Rectal smooth muscle tissue (tissue), 1 donor: ENCODE data around the gene POLR3E.

ENCODE experiments used
- H3K27ac ChIP-seq: one replicate; pipeline ENCODE4 v1.7.0; 2013; ENCODE audit warnings: low read depth, low read length, inconsistent platforms
- H3K27me3 ChIP-seq: one replicate; pipeline ENCODE4 v1.7.0; 2013; ENCODE audit warnings: low read length; ENCODE audit not compliant: control insufficient read depth, insufficient read depth
- H3K36me3 ChIP-seq: one replicate; pipeline ENCODE4 v1.7.0; 2013; ENCODE audit warnings: low read length; ENCODE audit not compliant: control insufficient read depth, insufficient read depth
- H3K4me1 ChIP-seq: one replicate; pipeline ENCODE4 v1.7.0; 2013; ENCODE audit warnings: low read length; ENCODE audit not compliant: control insufficient read depth, insufficient read depth
- H3K4me3 ChIP-seq: one replicate; pipeline ENCODE4 v1.7.0; 2013; ENCODE audit warnings: low read length
- H3K9ac ChIP-seq: one replicate; pipeline ENCODE4 v1.7.0; 2013; ENCODE audit warnings: low read length

Gene POLR3E

DNA sequence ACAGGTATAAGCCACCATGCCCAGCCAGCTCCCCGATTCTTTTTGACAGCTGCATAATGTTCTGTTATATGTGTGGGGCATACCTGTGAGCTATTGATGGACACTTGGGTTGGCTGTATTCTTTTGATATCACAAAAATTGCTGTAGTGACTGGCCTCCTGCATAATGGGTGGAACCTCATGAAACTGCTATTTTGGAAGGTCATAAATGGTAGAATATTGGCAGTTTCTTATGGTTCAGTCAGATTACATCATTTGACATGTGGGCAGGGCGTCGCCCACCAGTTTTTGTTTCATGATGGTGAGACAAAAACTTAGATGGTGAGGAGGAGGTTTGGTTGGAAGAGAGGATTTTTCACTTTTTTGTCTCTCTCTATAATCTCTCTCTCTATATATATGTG is 26.7 kb upstream of the POLR3E start:
- Histone ChIP-seq H3K27ac (no peak overlapping the region), H3K27me3 (no peaks in the 10 kb centered on the region), H3K4me1 (no peaks in the 10 kb centered on the region), H3K36me3 (peaks cover 19% of the 10 kb centered on the region), H3K4me3 (no peak overlapping the region), H3K9ac (no peak overlapping the region)

DNA sequence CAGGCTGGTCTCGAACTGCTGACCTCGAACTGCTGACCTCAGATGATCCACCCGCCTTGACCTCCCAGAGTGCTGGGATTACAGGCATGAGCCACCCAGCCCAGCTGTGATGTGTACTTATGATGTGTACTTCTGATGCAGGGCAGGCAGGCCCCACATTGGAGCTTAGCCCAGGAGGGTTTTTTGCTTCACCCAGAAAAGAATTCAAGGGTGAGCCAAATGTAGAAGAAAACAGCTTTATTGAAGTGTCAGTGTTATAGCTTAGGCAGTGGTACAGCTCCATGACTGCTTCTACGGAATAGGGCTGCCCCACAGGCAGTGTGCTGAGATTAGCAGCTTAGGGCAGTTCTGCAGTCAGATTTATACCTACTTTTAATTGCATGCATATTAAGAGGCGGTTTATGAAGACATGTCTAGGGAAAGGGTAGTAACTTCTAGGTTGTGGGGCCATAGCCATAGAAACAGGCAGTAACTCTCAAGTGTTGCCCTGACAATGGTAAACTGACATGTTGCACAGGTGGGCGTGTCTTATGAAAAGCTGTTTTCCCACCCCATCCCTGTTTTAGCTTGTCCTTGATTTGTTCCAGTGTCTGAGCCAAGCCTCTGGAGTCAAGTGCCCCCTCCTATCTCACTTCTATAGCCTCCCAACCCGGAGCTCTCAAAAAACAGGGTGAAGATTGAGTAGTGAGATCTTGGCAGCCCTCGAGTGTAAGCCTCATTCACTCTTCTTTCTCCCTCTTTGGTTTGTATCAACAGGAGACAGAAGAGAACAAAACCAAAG is 24.1 kb upstream of the POLR3E start:
- Histone ChIP-seq H3K36me3 (peaks cover 5% of the 10 kb centered on the region), H3K4me1 (no peaks in the 10 kb centered on the region), H3K27ac (no peak overlapping the region), H3K4me3 (no peak overlapping the region), H3K9ac (no peak overlapping the region), H3K27me3 (no peaks in the 10 kb centered on the region)

GRCh38 chr16:22274916-22275315 is 22.3 kb upstream of the POLR3E start:
- H3K4me3 ChIP-seq = no peak overlapping the region
- no peaks in the 10 kb centered on the region for H3K27me3 ChIP-seq
- no peaks in the 10 kb centered on the region for H3K4me1 ChIP-seq
- peaks cover 13% of the 10 kb centered on the region for H3K36me3 ChIP-seq
- no peak overlapping the region for H3K27ac ChIP-seq
- no peak overlapping the region for H3K9ac ChIP-seq

- H3K4me3 ChIP-seq = no peak overlapping the region
- no peak overlapping the region for H3K9ac ChIP-seq
- H3K4me1 ChIP-seq = no peaks in the 10 kb centered on the region
- peaks cover 19% of the 10 kb centered on the region for H3K36me3 ChIP-seq
- H3K27ac ChIP-seq = no peak overlapping the region
- no peaks in the 10 kb centered on the region for H3K27me3 ChIP-seq
Measured at GRCh38 chr16:22278441-22279230, 18.6 kb upstream of the POLR3E start.

DNA sequence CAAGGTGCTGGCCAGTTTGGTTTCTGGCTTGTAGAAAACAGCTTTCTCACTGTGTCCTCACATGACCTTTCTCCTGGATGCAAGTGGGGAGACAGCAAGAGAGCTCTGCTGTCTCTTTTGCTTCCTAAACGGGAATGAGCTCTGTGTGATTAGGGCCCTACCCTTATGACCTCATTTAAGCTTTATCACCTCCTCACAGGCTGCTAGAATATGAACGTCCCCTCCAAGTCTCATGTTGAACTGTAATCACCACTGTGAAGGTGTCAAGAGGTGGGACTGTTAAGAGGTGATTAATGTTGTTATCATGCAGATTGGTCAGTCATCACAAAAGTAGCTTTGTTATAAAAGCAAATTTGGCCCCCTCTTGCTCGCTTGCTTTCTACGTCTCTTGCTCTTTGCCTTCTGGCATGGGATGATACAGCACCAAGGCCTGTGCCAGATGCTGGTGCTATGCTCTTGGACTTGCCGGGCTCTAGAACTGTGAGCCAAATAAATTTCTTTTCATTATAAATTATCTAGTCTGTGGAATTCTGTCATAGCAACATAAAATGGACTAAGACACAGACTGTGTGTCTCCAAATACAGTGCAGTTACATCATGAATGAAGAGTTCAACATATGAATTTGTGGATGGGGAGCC is 14.8 kb upstream of the POLR3E start:
- Histone ChIP-seq H3K36me3 (peaks cover 18% of the 10 kb centered on the region), H3K27me3 (no peaks in the 10 kb centered on the region), H3K27ac (no peak overlapping the region), H3K4me3 (no peak overlapping the region), H3K9ac (no peak overlapping the region), H3K4me1 (no peaks in the 10 kb centered on the region)

DNA sequence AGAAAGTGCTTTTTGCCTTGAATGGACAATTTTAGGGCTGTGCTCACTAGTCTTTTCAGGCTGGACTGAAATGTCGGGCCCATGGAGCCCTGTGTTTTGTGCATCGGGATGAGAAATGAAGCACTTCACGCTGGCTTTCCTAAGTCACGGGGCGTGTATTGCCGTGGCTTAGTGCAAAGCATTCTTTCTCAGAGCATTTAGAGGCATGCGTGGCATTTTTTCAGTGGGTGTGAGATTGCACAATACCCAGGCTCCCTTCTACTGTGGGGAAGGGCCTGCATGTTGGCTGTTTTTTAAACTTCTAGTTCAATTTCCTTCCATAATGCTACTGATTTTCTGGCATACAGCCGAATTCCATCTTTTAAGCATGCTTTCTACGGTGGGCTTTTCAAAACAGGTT is 12.6 kb upstream of the POLR3E start:
- Histone ChIP-seq H3K27me3 (no peaks in the 10 kb centered on the region), H3K4me1 (no peaks in the 10 kb centered on the region), H3K9ac (no peak overlapping the region), H3K27ac (no peak overlapping the region), H3K36me3 (peaks cover 12% of the 10 kb centered on the region), H3K4me3 (no peak overlapping the region)

GRCh38 chr16:22285080-22285479 is 12.1 kb upstream of the POLR3E start:
- H3K4me3 ChIP-seq = no peak overlapping the region
- H3K27ac ChIP-seq = no peak overlapping the region
- H3K27me3 ChIP-seq = no peaks in the 10 kb centered on the region
- no peaks in the 10 kb centered on the region for H3K4me1 ChIP-seq
- no peak overlapping the region for H3K9ac ChIP-seq
- peaks cover 9% of the 10 kb centered on the region for H3K36me3 ChIP-seq

- Histone ChIP-seq H3K9ac (no peak overlapping the region), H3K4me1 (no peaks in the 10 kb centered on the region), H3K36me3 (no peaks in the 10 kb centered on the region), H3K27ac (no peak overlapping the region), H3K27me3 (no peaks in the 10 kb centered on the region), H3K4me3 (no peak overlapping the region)
Measured at GRCh38 chr16:22291020-22291419, 6.2 kb upstream of the POLR3E start.

- Histone ChIP-seq H3K9ac (no peak overlapping the region), H3K27ac (no peak overlapping the region), H3K4me3 (no peak overlapping the region), H3K36me3 (no peaks in the 10 kb centered on the region), H3K27me3 (no peaks in the 10 kb centered on the region), H3K4me1 (peaks cover 4% of the 10 kb centered on the region)
Measured at GRCh38 chr16:22291860-22292318, 5.3 kb upstream of the POLR3E start.

DNA sequence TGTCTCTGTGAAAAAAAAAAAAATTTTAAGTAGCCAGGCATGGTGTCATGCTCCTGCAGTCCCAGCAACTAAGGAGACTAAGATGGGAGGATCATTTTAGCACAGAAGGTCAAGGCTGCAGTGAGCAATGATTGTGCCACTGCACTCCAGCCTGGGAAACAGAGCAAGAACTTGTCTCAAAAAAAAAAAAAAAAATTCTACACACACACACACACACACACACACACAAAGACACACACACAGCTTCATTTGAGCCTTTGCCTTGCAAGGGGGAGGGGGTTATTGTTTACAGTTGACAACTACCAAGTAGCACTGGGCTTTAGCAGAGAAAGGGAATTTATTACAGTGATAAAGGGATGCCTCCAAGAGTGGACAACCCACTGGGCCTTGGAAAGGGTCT is 4.9 kb upstream of the POLR3E start:
- Histone ChIP-seq H3K4me3 (no peak overlapping the region), H3K4me1 (peaks cover 4% of the 10 kb centered on the region), H3K9ac (no peak overlapping the region), H3K27me3 (no peaks in the 10 kb centered on the region), H3K36me3 (no peaks in the 10 kb centered on the region), H3K27ac (no peak overlapping the region)

GRCh38 chr16:22293137-22294106 is 3.8 kb upstream of the POLR3E start:
- H3K36me3 ChIP-seq = no peaks in the 10 kb centered on the region
- no peak overlapping the region for H3K27ac ChIP-seq
- peaks cover 4% of the 10 kb centered on the region for H3K4me1 ChIP-seq
- no peak overlapping the region for H3K9ac ChIP-seq
- H3K4me3 ChIP-seq = no peak overlapping the region
- H3K27me3 ChIP-seq = no peaks in the 10 kb centered on the region
